ENCODE measurements around the gene NEBL.

DNA sequence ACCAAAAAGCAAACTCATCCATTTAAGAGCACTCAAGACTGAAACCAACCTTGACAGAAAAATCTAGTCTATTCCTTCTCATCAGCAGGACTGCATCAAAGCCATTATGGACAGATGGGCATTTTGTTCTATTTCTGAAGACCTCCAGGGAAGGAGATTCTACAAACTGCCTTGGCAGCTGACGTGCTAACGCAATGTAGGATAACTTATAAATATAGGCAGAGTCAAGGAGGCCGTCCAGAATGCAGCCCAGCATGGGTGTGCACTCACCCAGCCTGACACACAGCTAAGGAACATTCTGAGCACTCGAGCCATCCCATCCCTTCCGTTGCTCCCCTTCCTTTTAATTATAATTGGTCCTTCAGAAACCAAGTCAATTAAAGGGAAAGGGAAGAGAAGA is 25.3 kb upstream of the NEBL start:
- TF ChIP-seq EZH2 (IDR thresholded peaks at IDR 0.05) (no peak), POLR2AphosphoS5 (IDR thresholded peaks at IDR 0.05; ENCODE audit: borderline replicate concordance, low read depth, low read length) (no peak)
